Kidney epithelial cell (primary cell): ENCODE results near the gene PTPRT. TPM values are rescaled to one million over a fixed set of nuclear protein-coding genes. Genes with fewer than 3 reads are reported as not detected.

Source experiments
- DNase-seq: peaks from one replicate; pipeline ENCODE4 v3.0.0-alpha.2; 2010; ENCODE audit warnings: low read depth
- H3K27me3 ChIP-seq: 2 replicates; pipeline ENCODE4 v1.6.0; 2011; ENCODE audit warnings: low read length; ENCODE audit not compliant: control insufficient read depth, insufficient read depth
- H3K36me3 ChIP-seq: 2 replicates; pipeline ENCODE4 v1.5.1; 2011; ENCODE audit warnings: low read length; ENCODE audit not compliant: control insufficient read depth, insufficient read depth
- H3K4me3 ChIP-seq: 2 replicates; pipeline ENCODE4 v1.5.1; 2011; ENCODE audit warnings: low read depth, mild to moderate bottlenecking, control low read depth, low read length
- CTCF ChIP-seq: IDR thresholded peaks from 2 replicates; pipeline ENCODE4 v1.5.1; 2011; ENCODE audit warnings: mild to moderate bottlenecking, moderate library complexity, low read length, control low read depth, inconsistent platforms; ENCODE audit not compliant: insufficient read depth, poor library complexity, severe bottlenecking
- total RNA-seq: library from RNA; depleted of rRNA; stranded (reverse); fragments of >200 nt; gene quantifications from 2 replicates; pipeline ENCODE4 v1.2.3, GENCODE V29; 2015

Gene PTPRT
- total RNA-seq, 1 donor from 2014 or later: 0.25 TPM

DNA sequence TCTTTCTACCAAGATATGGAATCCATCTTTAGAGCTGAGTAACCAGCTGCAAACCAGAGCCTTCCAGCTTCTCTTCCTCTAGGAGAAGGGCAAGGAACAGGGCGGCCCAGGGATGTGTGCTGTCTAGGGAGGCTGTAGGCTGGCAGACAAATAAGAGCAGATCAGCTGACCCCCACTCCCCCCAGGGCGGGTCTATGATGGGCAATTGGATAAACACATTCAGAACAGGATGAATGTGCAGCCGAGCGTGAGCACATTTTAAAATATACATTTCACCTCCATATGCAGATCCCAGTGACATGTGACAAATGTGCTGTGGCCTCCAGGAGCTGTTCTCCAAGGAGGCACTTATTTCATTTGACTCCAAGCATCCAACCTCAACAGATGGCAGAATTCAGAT is 580.1 kb downstream of the PTPRT start:
- no peaks in the 10 kb centered on the region for H3K36me3 ChIP-seq
- TF ChIP-seq CTCF: no peak
- no peaks in the 10 kb centered on the region for H3K27me3 ChIP-seq
- no peak for DNase-seq
- no peak overlapping the region for H3K4me3 ChIP-seq

- H3K27me3 ChIP-seq: no peaks in the 10 kb centered on the region
- DNase-seq: peak; percentile 71
- no peak for TF ChIP-seq CTCF
Observed at GRCh38 chr20:42604998-42605956, 584.4 kb downstream of the PTPRT start.

GRCh38 chr20:42603655-42604054 is 586.1 kb downstream of the PTPRT start:
- H3K4me3 ChIP-seq: no peak overlapping the region
- no peaks in the 10 kb centered on the region for H3K36me3 ChIP-seq
- no peak for TF ChIP-seq CTCF
- no peaks in the 10 kb centered on the region for H3K27me3 ChIP-seq
- no peak for DNase-seq

More at GRCh38 chr20:42604998-42605956, 584.4 kb downstream of the PTPRT start:
- Histone ChIP-seq H3K4me3 (no peak overlapping the region), H3K36me3 (no peaks in the 10 kb centered on the region)

DNA sequence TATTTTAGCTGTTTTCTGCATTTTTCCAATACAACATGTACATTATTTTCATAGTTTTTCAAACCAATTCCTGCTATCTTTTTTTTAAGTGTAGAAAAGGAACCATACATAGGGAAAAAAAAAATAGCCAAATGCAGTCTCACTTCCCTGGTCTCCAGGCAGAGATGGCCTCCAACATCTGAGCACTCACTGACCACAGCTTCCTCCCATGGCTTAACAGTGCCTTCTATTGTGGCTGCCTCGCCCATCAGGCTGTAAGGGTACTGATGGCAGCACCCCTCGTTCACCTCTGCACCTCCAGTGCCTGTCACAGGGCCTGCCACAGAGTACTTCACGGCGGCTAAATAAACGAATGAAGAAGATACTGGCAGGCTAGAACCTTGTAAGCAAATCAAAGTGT is 591.1 kb downstream of the PTPRT start:
- Histone ChIP-seq H3K4me3 (no peak overlapping the region), H3K36me3 (no peaks in the 10 kb centered on the region), H3K27me3 (no peaks in the 10 kb centered on the region)
- DNase-seq: no peak
- no peak for TF ChIP-seq CTCF

DNA sequence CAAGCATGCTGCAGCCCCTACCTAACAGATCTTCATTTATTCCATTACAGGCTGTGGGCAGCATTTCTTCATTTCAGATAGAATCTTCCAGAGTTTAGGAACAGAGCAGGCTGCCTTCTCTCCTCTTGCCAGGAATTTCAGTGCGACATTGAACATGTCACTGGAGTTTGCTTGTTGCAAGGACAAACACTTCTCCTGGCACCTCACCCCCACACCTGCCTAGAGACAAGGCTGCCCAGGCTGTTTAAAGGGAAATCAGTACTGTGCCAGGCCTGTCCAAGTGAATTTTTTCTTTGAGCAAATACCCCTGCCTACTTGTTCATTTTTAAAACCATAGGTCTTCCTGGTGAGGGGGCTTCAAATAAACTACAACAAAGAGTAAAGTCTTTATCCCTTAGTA is 594.1 kb downstream of the PTPRT start:
- H3K4me3 ChIP-seq: no peak overlapping the region
- no peaks in the 10 kb centered on the region for H3K27me3 ChIP-seq
- H3K36me3 ChIP-seq: no peaks in the 10 kb centered on the region
- no peak for TF ChIP-seq CTCF
- DNase-seq: no peak

DNA sequence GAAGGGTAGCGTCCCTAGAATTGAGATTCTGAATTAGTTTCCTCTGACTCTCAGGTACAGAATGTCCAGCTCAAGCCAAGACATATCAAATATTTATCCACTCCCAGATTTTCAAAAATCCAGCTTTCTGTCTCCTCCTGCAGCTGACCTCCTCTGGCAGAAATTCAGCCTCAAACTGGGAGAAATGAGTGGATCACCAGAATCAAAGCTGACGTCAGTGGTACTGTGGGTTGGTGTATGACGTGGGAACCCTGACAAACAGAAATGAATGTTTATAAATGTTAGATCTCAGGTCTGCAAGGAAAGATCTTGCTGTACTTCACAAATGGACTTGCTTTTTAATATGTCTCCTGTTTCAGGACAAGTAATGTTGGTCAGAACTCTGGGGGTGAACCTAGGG is 595.0 kb downstream of the PTPRT start:
- no peak for DNase-seq
- no peak overlapping the region for H3K4me3 ChIP-seq
- no peaks in the 10 kb centered on the region for H3K27me3 ChIP-seq
- no peak for TF ChIP-seq CTCF
- no peaks in the 10 kb centered on the region for H3K36me3 ChIP-seq
